Gastroesophageal sphincter (tissue), 3 donors: ENCODE results near the gene MGAT4A.

Experiments used
- CTCF ChIP-seq, 4 experiments: fragments of 200-600 bp in 2 of 4; fragments of 450-650 bp in 2 of 4; sonication (generic) in 1 of 4; IDR thresholded peaks; one replicate each; pipeline ENCODE4 v1.5.1; 2017 to 2019; ENCODE audit warnings: antibody characterized with exemption in 4 of 4, mild to moderate bottlenecking in 2 of 4, moderate library complexity in 2 of 4
- EP300 ChIP-seq: sonication (generic); formaldehyde crosslinking; IDR thresholded peaks from one replicate; pipeline ENCODE4 v1.6.1; 2017; ENCODE audit warnings: antibody characterized with exemption, mild to moderate bottlenecking
- POLR2A ChIP-seq, 2 donors: fragments of 450-650 bp; IDR thresholded peaks; one replicate each; pipeline ENCODE4 v1.6.1; 2017; ENCODE audit warnings: antibody characterized with exemption in 2 of 2, mild to moderate bottlenecking in 2 of 2, moderate library complexity in 1 of 2
- POLR2AphosphoS5 ChIP-seq: sonication (generic); formaldehyde crosslinking; IDR thresholded peaks from one replicate; pipeline ENCODE4 v1.6.1; 2017; ENCODE audit warnings: antibody characterized with exemption

- TF ChIP-seq CTCF (IDR thresholded peaks at IDR 0.05) = no peak
- no peak for TF ChIP-seq POLR2A (IDR thresholded peaks at IDR 0.05)
- no peak for TF ChIP-seq POLR2AphosphoS5
- TF ChIP-seq EP300 = no peak
Observed at GRCh38 chr2:98768384-98769113, 37.6 kb upstream of the MGAT4A start.
